ENCODE data around the gene ARHGEF28. TPM values are rescaled to one million over a fixed set of nuclear protein-coding genes. Genes with fewer than 3 reads are reported as not detected.
A peak's percentile ranks its signal among the peaks of the same experiment; 100 is the strongest.

The ARHGEF28 gene
- total and polyA plus RNA-seq, 2 of the 13 experiments (the other 11 are each of a cell fraction or from before 2014, with no cell fraction given) = 17.4 to 34.1 TPM

DNA sequence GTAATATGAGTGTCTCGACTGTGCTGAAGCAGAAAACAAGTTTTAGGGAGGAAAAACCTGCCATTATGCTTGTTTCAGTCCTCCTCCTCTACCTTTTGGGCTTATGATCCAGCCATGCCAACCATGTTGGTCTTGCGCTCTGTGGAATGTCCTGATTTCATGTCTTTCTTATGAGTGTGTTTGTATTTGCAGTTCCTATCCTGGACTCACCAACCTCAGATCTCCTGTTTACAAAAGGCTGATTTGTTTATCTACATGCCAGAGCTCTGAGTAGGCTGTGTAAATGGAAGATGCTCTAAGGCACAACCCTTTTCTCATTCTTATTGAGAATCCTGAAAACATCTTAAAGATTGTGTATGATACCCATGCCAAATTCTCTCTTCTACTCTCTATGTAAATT, 138.6 kb downstream of the ARHGEF28 start (continued):
- TF ChIP-seq, protein P1, sequence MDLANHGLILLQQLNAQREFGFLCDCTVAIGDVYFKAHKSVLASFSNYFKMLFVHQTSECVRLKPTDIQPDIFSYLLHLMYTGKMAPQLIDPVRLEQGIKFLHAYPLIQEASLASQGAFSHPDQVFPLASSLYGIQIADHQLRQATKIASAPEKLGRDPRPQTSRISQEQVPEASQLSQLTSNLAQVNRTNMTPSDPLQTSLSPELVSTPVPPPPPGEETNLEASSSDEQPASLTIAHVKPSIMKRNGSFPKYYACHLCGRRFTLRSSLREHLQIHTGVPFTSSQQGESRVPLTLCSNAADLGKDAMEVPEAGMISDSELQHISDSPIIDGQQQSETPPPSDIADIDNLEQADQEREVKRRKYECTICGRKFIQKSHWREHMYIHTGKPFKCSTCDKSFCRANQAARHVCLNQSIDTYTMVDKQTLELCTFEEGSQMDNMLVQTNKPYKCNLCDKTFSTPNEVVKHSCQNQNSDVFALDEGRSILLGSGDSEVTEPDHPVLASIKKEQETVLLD (CRISPR knock-in tag; IDR thresholded peaks at IDR 0.05; ENCODE audit: low read depth) = no peak
- TF ChIP-seq SSRP1 (CRISPR knock-in tag; IDR thresholded peaks at IDR 0.05) (no peak), ATF1 (CRISPR knock-in tag; IDR thresholded peaks at IDR 0.05) (no peak), NFIC (IDR thresholded peaks at IDR 0.05; ENCODE audit: low read length) (peak; percentile 89), NKX3-1 (CRISPR knock-in tag; IDR thresholded peaks at IDR 0.05) (no peak), ZNF3 (CRISPR knock-in tag; IDR thresholded peaks at IDR 0.05) (no peak), FOXP1 (IDR thresholded peaks at IDR 0.05) (peak; percentile 66; the same call in 1 of the 2 replicates), FOXP1 (CRISPR knock-in tag; IDR thresholded peaks at IDR 0.05) (peak; percentile 94), ZNF556 (CRISPR knock-in tag; IDR thresholded peaks at IDR 0.05; ENCODE audit: borderline replicate concordance) (no peak), FOXA3 (CRISPR knock-in tag; IDR thresholded peaks at IDR 0.05) (peak; percentile 97), ZNF850 (CRISPR knock-in tag; conservative IDR thresholded peaks at IDR 0.05) (no peak), NFATC3 (CRISPR knock-in tag; IDR thresholded peaks at IDR 0.05) (no peak), HMG20B (CRISPR knock-in tag; conservative IDR thresholded peaks at IDR 0.05) (no peak), HOXA3 (CRISPR knock-in tag; IDR thresholded peaks at IDR 0.05) (peak; percentile 34; the same call in 1 of the 2 replicates), RARA (CRISPR knock-in tag; IDR thresholded peaks at IDR 0.05) (peak; percentile 74)
- TF ChIP-seq, protein P2, sequence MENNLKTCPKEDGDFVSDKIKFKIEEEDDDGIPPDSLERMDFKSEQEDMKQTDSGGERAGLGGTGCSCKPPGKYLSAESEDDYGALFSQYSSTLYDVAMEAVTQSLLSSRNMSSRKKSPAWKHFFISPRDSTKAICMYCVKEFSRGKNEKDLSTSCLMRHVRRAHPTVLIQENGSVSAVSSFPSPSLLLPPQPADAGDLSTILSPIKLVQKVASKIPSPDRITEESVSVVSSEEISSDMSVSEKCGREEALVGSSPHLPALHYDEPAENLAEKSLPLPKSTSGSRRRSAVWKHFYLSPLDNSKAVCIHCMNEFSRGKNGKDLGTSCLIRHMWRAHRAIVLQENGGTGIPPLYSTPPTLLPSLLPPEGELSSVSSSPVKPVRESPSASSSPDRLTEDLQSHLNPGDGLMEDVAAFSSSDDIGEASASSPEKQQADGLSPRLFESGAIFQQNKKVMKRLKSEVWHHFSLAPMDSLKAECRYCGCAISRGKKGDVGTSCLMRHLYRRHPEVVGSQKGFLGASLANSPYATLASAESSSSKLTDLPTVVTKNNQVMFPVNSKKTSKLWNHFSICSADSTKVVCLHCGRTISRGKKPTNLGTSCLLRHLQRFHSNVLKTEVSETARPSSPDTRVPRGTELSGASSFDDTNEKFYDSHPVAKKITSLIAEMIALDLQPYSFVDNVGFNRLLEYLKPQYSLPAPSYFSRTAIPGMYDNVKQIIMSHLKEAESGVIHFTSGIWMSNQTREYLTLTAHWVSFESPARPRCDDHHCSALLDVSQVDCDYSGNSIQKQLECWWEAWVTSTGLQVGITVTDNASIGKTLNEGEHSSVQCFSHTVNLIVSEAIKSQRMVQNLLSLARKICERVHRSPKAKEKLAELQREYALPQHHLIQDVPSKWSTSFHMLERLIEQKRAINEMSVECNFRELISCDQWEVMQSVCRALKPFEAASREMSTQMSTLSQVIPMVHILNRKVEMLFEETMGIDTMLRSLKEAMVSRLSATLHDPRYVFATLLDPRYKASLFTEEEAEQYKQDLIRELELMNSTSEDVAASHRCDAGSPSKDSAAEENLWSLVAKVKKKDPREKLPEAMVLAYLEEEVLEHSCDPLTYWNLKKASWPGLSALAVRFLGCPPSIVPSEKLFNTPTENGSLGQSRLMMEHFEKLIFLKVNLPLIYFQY (CRISPR knock-in tag; IDR thresholded peaks at IDR 0.05; ENCODE audit: borderline replicate concordance) = no peak
- TF ChIP-seq, protein P3, sequence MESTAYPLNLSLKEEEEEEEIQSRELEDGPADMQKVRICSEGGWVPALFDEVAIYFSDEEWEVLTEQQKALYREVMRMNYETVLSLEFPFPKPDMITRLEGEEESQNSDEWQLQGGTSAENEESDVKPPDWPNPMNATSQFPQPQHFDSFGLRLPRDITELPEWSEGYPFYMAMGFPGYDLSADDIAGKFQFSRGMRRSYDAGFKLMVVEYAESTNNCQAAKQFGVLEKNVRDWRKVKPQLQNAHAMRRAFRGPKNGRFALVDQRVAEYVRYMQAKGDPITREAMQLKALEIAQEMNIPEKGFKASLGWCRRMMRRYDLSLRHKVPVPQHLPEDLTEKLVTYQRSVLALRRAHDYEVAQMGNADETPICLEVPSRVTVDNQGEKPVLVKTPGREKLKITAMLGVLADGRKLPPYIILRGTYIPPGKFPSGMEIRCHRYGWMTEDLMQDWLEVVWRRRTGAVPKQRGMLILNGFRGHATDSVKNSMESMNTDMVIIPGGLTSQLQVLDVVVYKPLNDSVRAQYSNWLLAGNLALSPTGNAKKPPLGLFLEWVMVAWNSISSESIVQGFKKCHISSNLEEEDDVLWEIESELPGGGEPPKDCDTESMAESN (CRISPR knock-in tag; conservative IDR thresholded peaks at IDR 0.05) = no peak
- TF ChIP-seq, protein P4, sequence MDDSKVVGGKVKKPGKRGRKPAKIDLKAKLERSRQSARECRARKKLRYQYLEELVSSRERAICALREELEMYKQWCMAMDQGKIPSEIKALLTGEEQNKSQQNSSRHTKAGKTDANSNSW (CRISPR knock-in tag; IDR thresholded peaks at IDR 0.05; ENCODE audit: borderline replicate concordance) = no peak
- TF ChIP-seq, protein P5, sequence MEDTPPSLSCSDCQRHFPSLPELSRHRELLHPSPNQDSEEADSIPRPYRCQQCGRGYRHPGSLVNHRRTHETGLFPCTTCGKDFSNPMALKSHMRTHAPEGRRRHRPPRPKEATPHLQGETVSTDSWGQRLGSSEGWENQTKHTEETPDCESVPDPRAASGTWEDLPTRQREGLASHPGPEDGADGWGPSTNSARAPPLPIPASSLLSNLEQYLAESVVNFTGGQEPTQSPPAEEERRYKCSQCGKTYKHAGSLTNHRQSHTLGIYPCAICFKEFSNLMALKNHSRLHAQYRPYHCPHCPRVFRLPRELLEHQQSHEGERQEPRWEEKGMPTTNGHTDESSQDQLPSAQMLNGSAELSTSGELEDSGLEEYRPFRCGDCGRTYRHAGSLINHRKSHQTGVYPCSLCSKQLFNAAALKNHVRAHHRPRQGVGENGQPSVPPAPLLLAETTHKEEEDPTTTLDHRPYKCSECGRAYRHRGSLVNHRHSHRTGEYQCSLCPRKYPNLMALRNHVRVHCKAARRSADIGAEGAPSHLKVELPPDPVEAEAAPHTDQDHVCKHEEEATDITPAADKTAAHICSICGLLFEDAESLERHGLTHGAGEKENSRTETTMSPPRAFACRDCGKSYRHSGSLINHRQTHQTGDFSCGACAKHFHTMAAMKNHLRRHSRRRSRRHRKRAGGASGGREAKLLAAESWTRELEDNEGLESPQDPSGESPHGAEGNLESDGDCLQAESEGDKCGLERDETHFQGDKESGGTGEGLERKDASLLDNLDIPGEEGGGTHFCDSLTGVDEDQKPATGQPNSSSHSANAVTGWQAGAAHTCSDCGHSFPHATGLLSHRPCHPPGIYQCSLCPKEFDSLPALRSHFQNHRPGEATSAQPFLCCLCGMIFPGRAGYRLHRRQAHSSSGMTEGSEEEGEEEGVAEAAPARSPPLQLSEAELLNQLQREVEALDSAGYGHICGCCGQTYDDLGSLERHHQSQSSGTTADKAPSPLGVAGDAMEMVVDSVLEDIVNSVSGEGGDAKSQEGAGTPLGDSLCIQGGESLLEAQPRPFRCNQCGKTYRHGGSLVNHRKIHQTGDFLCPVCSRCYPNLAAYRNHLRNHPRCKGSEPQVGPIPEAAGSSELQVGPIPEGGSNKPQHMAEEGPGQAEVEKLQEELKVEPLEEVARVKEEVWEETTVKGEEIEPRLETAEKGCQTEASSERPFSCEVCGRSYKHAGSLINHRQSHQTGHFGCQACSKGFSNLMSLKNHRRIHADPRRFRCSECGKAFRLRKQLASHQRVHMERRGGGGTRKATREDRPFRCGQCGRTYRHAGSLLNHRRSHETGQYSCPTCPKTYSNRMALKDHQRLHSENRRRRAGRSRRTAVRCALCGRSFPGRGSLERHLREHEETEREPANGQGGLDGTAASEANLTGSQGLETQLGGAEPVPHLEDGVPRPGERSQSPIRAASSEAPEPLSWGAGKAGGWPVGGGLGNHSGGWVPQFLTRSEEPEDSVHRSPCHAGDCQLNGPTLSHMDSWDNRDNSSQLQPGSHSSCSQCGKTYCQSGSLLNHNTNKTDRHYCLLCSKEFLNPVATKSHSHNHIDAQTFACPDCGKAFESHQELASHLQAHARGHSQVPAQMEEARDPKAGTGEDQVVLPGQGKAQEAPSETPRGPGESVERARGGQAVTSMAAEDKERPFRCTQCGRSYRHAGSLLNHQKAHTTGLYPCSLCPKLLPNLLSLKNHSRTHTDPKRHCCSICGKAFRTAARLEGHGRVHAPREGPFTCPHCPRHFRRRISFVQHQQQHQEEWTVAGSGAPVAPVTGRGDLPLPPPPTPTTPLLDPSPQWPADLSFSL (CRISPR knock-in tag; IDR thresholded peaks at IDR 0.05) = no peak
